Measurements from ENCODE around the gene MUC5AC. TPM values are rescaled to one million over a fixed set of nuclear protein-coding genes. Genes with fewer than 3 reads are reported as not detected.
"Not testable (repeated sequence)": the region's sequence is repeated elsewhere in the genome, so short reads cannot be mapped to it uniquely, and the experiment has no call there.

MUC5AC gene
- total and polyA plus RNA-seq, 9 donors = 0.01 to 0.75 (median 0.04) TPM; not detected in 4

DNA sequence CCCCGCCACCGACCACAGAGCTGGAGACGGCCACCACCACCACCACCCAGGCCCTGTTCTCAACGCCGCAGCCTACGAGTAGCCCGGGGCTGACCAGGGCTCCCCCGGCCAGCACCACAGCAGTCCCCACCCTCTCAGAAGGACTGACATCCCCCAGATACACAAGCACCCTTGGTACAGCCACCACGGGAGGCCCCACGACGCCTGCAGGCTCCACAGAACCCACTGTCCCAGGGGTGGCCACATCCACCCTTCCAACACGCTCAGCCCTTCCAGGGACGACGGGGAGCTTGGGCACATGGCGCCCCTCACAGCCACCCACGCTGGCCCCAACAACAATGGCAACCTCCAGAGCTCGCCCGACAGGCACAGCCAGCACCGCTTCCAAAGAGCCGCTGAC, 84.0 kb downstream of the MUC5AC start:
- Histone ChIP-seq H3K36me3 (ENCODE audit: control insufficient read depth, insufficient read depth, low read length) (no peaks in the 10 kb centered on the region), H3K4me3 (ENCODE audit: low read length) (no peak overlapping the region), H3K9me3 (replicated peaks; ENCODE audit: control insufficient read depth, low read depth, low read length) (peaks cover 9% of the 10 kb centered on the region), H3K27me3 (ENCODE audit: control insufficient read depth, insufficient read depth, low read length) (no peaks in the 10 kb centered on the region), H3K27ac (ENCODE audit: low read length) (no peak overlapping the region), H3K4me1 (ENCODE audit: control insufficient read depth, insufficient read depth, low read length) (no peaks in the 10 kb centered on the region)
- 95% methylated on average over 14 of the region's 20 CpGs for WGBS (ENCODE audit: insufficient coverage)
- no peak for DNase-seq

GRCh38 chr11:1242289-1242688, 84.5 kb downstream of the MUC5AC start:
- no peaks in the 10 kb centered on the region for H3K27me3 ChIP-seq (ENCODE audit: control insufficient read depth, insufficient read depth, low read length)
- H3K4me1 ChIP-seq (ENCODE audit: control insufficient read depth, insufficient read depth, low read length) = no peaks in the 10 kb centered on the region
- no peak for DNase-seq
- peaks cover 9% of the 10 kb centered on the region for H3K9me3 ChIP-seq (replicated peaks; ENCODE audit: control insufficient read depth, low read depth, low read length)
- 96% methylated on average over 20 of the region's 20 CpGs for WGBS (ENCODE audit: insufficient coverage)
- H3K27ac ChIP-seq (ENCODE audit: low read length) = no peak overlapping the region
- no peaks in the 10 kb centered on the region for H3K36me3 ChIP-seq (ENCODE audit: control insufficient read depth, insufficient read depth, low read length)
- no peak overlapping the region for H3K4me3 ChIP-seq (ENCODE audit: low read length)

GRCh38 chr11:1242751-1243150, 85.0 kb downstream of the MUC5AC start:
- DNase-seq; H3K36me3 ChIP-seq (ENCODE audit: control insufficient read depth, insufficient read depth, low read length); H3K4me1 ChIP-seq (ENCODE audit: control insufficient read depth, insufficient read depth, low read length); H3K27ac ChIP-seq (ENCODE audit: low read length); H3K9me3 ChIP-seq (replicated peaks; ENCODE audit: control insufficient read depth, low read depth, low read length); H3K27me3 ChIP-seq (ENCODE audit: control insufficient read depth, insufficient read depth, low read length); H3K4me3 ChIP-seq (ENCODE audit: low read length): not testable (repeated sequence)
- WGBS (ENCODE audit: insufficient coverage) = 90% methylated on average over 4 of the region's 11 CpGs

DNA sequence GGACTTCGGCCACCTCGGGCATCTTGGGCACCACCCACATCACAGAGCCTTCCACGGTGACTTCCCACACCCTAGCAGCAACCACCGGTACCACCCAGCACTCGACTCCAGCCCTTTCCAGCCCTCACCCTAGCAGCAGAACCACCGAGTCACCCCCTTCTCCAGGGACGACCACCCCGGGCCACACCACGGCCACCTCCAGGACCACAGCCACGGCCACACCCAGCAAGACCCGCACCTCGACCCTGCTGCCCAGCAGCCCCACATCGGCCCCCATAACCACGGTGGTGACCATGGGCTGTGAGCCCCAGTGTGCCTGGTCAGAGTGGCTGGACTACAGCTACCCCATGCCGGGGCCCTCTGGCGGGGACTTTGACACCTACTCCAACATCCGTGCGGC, 85.8 kb downstream of the MUC5AC start:
- H3K36me3 ChIP-seq (ENCODE audit: control insufficient read depth, insufficient read depth, low read length); H3K27me3 ChIP-seq (ENCODE audit: control insufficient read depth, insufficient read depth, low read length); H3K4me1 ChIP-seq (ENCODE audit: control insufficient read depth, insufficient read depth, low read length); DNase-seq; H3K9me3 ChIP-seq (replicated peaks; ENCODE audit: control insufficient read depth, low read depth, low read length); H3K4me3 ChIP-seq (ENCODE audit: low read length); H3K27ac ChIP-seq (ENCODE audit: low read length): not testable (repeated sequence)
- WGBS (ENCODE audit: insufficient coverage) = no CpG with 5 or more reads among the region's 18 CpGs

DNA sequence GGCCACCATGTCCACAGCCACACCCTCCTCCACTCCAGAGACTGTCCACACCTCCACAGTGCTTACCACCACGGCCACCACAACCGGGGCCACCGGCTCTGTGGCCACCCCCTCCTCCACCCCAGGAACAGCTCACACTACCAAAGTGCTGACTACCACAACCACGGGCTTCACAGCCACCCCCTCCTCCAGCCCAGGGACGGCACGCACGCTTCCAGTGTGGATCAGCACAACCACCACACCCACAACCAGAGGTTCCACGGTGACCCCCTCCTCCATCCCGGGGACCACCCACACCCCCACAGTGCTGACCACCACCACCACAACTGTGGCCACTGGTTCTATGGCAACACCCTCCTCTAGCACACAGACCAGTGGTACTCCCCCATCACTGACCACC, 86.8 kb downstream of the MUC5AC start:
- not testable (repeated sequence) for H3K27ac ChIP-seq (ENCODE audit: low read length); H3K36me3 ChIP-seq (ENCODE audit: control insufficient read depth, insufficient read depth, low read length); DNase-seq; H3K4me3 ChIP-seq (ENCODE audit: low read length); H3K4me1 ChIP-seq (ENCODE audit: control insufficient read depth, insufficient read depth, low read length); H3K27me3 ChIP-seq (ENCODE audit: control insufficient read depth, insufficient read depth, low read length); H3K9me3 ChIP-seq (replicated peaks; ENCODE audit: control insufficient read depth, low read depth, low read length)
- WGBS (ENCODE audit: insufficient coverage) = 100% methylated on average over 1 of the region's 9 CpGs

DNA sequence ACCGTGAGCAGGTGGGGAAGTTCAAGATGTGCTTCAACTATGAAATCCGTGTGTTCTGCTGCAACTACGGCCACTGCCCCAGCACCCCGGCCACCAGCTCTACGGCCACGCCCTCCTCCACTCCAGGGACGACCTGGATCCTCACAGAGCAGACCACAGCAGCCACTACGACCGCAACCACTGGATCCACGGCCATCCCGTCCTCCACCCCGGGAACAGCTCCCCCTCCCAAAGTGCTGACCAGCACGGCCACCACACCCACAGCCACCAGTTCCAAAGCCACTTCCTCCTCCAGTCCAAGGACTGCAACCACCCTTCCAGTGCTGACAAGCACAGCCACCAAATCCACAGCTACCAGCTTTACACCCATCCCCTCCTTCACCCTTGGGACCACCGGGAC, 88.0 kb downstream of the MUC5AC start:
- H3K27ac ChIP-seq (ENCODE audit: low read length); H3K4me1 ChIP-seq (ENCODE audit: control insufficient read depth, insufficient read depth, low read length); H3K27me3 ChIP-seq (ENCODE audit: control insufficient read depth, insufficient read depth, low read length); H3K36me3 ChIP-seq (ENCODE audit: control insufficient read depth, insufficient read depth, low read length); DNase-seq; H3K9me3 ChIP-seq (replicated peaks; ENCODE audit: control insufficient read depth, low read depth, low read length); H3K4me3 ChIP-seq (ENCODE audit: low read length): not testable (repeated sequence)
- WGBS (ENCODE audit: insufficient coverage) = 90% methylated on average over 9 of the region's 14 CpGs

DNA sequence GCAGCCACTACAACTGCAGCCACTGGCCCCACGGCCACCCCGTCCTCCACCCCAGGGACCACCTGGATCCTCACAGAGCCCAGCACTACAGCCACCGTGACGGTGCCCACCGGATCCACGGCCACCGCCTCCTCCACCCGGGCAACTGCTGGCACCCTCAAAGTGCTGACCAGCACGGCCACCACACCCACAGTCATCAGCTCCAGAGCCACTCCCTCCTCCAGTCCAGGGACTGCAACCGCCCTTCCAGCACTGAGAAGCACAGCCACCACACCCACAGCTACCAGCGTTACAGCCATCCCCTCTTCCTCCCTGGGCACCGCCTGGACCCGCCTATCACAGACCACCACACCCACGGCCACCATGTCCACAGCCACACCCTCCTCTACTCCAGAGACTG, 88.5 kb downstream of the MUC5AC start:
- WGBS (ENCODE audit: insufficient coverage) = 88% methylated on average over 10 of the region's 14 CpGs
- DNase-seq; H3K27ac ChIP-seq (ENCODE audit: low read length); H3K4me3 ChIP-seq (ENCODE audit: low read length); H3K36me3 ChIP-seq (ENCODE audit: control insufficient read depth, insufficient read depth, low read length); H3K4me1 ChIP-seq (ENCODE audit: control insufficient read depth, insufficient read depth, low read length); H3K27me3 ChIP-seq (ENCODE audit: control insufficient read depth, insufficient read depth, low read length): not testable (repeated sequence)
- peaks cover 12% of the 10 kb centered on the region for H3K9me3 ChIP-seq (replicated peaks; ENCODE audit: control insufficient read depth, low read depth, low read length)

DNA sequence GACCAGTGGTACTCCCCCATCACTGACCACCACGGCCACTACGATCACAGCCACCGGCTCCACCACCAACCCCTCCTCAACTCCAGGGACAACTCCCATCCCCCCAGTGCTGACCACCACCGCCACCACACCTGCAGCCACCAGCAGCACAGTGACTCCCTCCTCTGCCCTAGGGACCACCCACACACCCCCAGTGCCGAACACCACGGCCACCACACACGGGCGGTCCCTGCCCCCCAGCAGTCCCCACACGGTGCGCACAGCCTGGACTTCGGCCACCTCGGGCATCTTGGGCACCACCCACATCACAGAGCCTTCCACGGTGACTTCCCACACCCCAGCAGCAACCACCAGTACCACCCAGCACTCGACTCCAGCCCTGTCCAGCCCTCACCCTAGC, 89.3 kb downstream of the MUC5AC start:
- not testable (repeated sequence) for H3K4me3 ChIP-seq (ENCODE audit: low read length); DNase-seq; H3K36me3 ChIP-seq (ENCODE audit: control insufficient read depth, insufficient read depth, low read length); H3K4me1 ChIP-seq (ENCODE audit: control insufficient read depth, insufficient read depth, low read length); H3K27ac ChIP-seq (ENCODE audit: low read length); H3K27me3 ChIP-seq (ENCODE audit: control insufficient read depth, insufficient read depth, low read length)
- H3K9me3 ChIP-seq (replicated peaks; ENCODE audit: control insufficient read depth, low read depth, low read length) = peaks cover 11% of the 10 kb centered on the region
- 96% methylated on average over 9 of the region's 14 CpGs for WGBS (ENCODE audit: insufficient coverage)

GRCh38 chr11:1248951-1249350, 91.2 kb downstream of the MUC5AC start:
- WGBS (ENCODE audit: insufficient coverage) = no CpG with 5 or more reads among the region's 18 CpGs
- not testable (repeated sequence) for H3K36me3 ChIP-seq (ENCODE audit: control insufficient read depth, insufficient read depth, low read length); H3K4me1 ChIP-seq (ENCODE audit: control insufficient read depth, insufficient read depth, low read length); H3K27ac ChIP-seq (ENCODE audit: low read length); DNase-seq; H3K27me3 ChIP-seq (ENCODE audit: control insufficient read depth, insufficient read depth, low read length); H3K4me3 ChIP-seq (ENCODE audit: low read length)
- H3K9me3 ChIP-seq (replicated peaks; ENCODE audit: control insufficient read depth, low read depth, low read length) = peaks cover 12% of the 10 kb centered on the region

- H3K27ac ChIP-seq (ENCODE audit: low read length); H3K27me3 ChIP-seq (ENCODE audit: control insufficient read depth, insufficient read depth, low read length); H3K4me3 ChIP-seq (ENCODE audit: low read length); DNase-seq; H3K4me1 ChIP-seq (ENCODE audit: control insufficient read depth, insufficient read depth, low read length); H3K36me3 ChIP-seq (ENCODE audit: control insufficient read depth, insufficient read depth, low read length): not testable (repeated sequence)
- WGBS (ENCODE audit: insufficient coverage) = 92% methylated on average over 2 of the region's 12 CpGs
- H3K9me3 ChIP-seq (replicated peaks; ENCODE audit: control insufficient read depth, low read depth, low read length) = peaks cover 12% of the 10 kb centered on the region
Observed at GRCh38 chr11:1250411-1250810, 92.7 kb downstream of the MUC5AC start.
